Mammary microvascular endothelial cell (primary cell): ENCODE results near the gene CELA2B. TPM values are rescaled to one million over a fixed set of nuclear protein-coding genes. Genes with fewer than 3 reads are reported as not detected.

Experiments used
- total RNA-seq: library from RNA; depleted of rRNA; stranded (reverse); fragments of >200 nt; gene quantifications from 2 replicates; pipeline ENCODE4 v1.2.3, GENCODE V29; 2015

Gene CELA2B
- total RNA-seq: not detected in 2 replicates

GRCh38 chr1:15475752-15476314 lies at the start of gene CELA2B:
TSS of gene CELA2B (plus strand) at chr1:15476104. CDS start at chr1:15476126, 22 bp downstream.

DNA sequence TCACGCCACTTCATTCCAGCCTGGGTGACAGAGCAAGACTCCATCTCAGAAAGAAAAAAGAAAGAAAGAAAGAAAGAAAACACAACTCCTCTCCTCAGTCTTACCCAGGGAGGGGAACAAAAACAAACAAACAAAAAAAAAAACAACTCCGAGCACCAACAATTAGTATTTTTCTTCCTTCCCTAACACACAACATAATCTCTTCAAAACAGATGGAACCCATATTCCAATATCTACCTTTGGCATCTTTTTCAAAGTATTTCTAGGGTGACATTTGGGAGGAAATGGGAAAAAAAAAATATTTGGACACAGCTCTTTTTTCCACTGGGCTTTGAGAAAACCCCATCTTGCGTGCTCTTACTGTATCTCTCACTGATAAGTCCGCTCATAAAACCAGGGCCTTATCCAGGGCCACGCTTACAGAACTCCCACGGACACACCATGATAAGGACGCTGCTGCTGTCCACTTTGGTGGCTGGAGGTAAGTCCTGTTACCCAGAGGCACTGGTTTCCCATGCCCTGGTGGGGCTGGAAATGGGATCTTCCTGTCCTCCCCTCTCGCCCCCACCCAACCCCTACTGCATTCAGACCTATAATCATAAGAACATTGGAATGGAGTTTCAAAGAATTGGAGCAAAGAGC lies 19.5 kb upstream of the CELA2B start, which contains the start of gene CELA2A:
Gene CELA2A (plus strand): TSS at position 420 of the 642 bp plus-strand sequence. CDS start 22 bp downstream, at position 442.

DNA sequence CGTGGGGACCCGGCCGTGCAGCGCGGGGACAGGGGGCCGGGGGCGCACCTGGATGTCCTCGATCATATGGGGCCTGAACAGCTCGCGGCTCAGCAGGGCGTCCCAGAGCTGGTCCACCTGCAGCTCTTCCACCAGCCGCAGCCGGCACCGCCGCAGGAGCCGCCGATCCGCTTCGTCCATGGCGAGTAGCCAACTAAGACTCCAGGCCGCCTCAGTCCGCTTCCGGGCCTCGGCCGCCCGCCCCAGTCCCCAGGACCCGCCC lies 48.0 kb downstream of the CELA2B start, which contains the start of gene CASP9:
Gene CASP9 (minus strand): TSS at position 195 of the 262 bp plus-strand sequence. CDS start 15 bp downstream, at position 180.

GRCh38 chr1:15526490-15527339 lies 50.8 kb downstream of the CELA2B start, which contains the start of gene DNAJC16:
TSS of gene DNAJC16 (plus strand) at chr1:15526848. CDS start at chr1:15529106, 2,258 bp downstream.

Other genes with a start within 250 kb of the CELA2B start
- gene FHAD1, start 228.9 kb upstream of the CELA2B start, total RNA-seq: 0.39 and 0.40 TPM in 2 replicates
- 242 and 252 TPM in 2 replicates for gene EFHD2, start 66.2 kb upstream of the CELA2B start, total RNA-seq
- not detected in 2 replicates for gene CTRC, start 37.7 kb upstream of the CELA2B start, total RNA-seq
- not detected in 2 replicates for gene CELA2A, start 19.4 kb upstream of the CELA2B start, total RNA-seq
- 11.3 and 17.4 TPM in 2 replicates for gene CASP9, start 48.1 kb downstream of the CELA2B start, total RNA-seq
- gene DNAJC16, start 50.7 kb downstream of the CELA2B start, total RNA-seq: 10.5 and 13.9 TPM in 2 replicates
- gene AGMAT, start 108.9 kb downstream of the CELA2B start, total RNA-seq: 1.6 and 2.5 TPM in 2 replicates
- 7.8 and 7.9 TPM in 2 replicates for gene DDI2, start 141.4 kb downstream of the CELA2B start, total RNA-seq
- gene PLEKHM2, start 208.2 kb downstream of the CELA2B start, total RNA-seq: 37.1 and 37.4 TPM in 2 replicates